ENCODE data around the gene EDC4.

Gene EDC4

DNA sequence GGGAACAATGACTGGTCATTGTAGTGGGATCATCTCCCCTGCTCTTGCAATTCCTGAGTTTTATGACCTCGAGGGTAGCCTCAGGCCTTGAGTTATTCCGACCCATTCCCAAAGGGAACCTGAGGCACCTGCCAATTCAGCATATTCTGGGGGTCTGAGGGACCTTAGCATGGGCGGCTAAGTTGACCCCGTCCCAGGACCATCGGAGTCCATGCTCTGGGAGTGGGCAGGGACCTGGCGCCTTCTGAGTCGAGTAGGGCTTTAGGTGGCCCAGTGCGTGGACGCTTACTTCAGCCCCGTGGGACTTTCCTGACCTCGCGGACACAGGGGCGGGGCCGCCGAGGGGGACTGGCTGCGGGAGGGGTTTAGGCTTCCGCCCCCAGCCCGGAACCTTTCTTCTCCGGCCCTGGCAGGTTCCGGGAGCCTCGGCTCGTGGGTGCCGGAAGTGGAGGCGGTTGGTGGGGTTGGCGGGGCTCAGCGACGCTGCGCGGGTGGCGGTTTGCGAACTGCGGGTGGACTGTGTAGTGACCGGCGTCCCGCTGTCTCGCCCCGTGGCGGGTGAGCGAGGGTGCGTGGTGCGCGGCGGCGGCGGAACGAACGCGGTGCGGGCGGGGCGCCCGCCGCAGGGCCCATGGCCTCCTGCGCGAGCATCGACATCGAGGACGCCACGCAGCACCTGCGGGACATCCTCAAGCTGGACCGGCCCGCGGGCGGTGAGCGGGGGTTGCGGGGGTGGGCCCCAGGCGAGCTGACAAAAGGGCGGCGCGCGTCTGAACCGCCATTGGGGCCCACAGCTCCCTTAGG lies at the start of gene EDC4:
Gene EDC4 (plus strand): TSS at position 422 of the 804 bp plus-strand sequence. CDS start 210 bp downstream, at position 632.
- no peak for TF ChIP-seq CTCF (IDR thresholded peaks at IDR 0.05; ENCODE audit: borderline replicate concordance, insufficient read depth, low read depth, low read length)
- H3K4me3 ChIP-seq (ENCODE audit: low read depth, low read length), result peak within 1 kb of the TSS; percentile 87

GRCh38 chr16:67825119-67825518 lies 47.7 kb upstream of the EDC4 start:
- no peak overlapping the region for H3K4me3 ChIP-seq (ENCODE audit: low read depth, low read length)
- no peak for TF ChIP-seq CTCF (IDR thresholded peaks at IDR 0.05; ENCODE audit: borderline replicate concordance, insufficient read depth, low read depth, low read length)

- H3K4me3 ChIP-seq (ENCODE audit: low read depth, low read length), result no peak overlapping the region
- no peak for TF ChIP-seq CTCF (IDR thresholded peaks at IDR 0.05; ENCODE audit: borderline replicate concordance, insufficient read depth, low read depth, low read length)
Measured at GRCh38 chr16:67825906-67826305, 46.9 kb upstream of the EDC4 start.

DNA sequence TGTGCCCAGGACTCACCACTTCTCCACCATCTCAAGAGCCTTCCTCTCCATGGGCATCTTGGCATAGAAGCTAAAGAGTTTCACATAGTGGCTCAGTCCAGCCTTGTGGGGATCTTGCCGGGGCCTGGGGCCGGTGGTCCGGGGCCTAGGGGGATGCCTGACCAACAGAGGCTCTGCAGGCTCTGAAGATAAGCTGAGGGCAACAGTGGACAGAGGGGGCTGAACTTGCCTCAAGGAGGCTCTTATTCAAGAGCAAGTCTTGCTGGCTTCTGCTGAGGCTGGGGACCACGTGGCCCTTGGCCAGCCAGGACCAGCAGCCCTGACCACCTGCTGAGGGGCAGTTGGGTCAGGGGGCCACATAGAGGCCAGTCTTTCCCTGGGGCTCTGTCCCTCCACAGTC lies 44.2 kb upstream of the EDC4 start:
- no peak overlapping the region for H3K4me3 ChIP-seq (ENCODE audit: low read depth, low read length)
- TF ChIP-seq CTCF (IDR thresholded peaks at IDR 0.05; ENCODE audit: borderline replicate concordance, insufficient read depth, low read depth, low read length), result no peak

DNA sequence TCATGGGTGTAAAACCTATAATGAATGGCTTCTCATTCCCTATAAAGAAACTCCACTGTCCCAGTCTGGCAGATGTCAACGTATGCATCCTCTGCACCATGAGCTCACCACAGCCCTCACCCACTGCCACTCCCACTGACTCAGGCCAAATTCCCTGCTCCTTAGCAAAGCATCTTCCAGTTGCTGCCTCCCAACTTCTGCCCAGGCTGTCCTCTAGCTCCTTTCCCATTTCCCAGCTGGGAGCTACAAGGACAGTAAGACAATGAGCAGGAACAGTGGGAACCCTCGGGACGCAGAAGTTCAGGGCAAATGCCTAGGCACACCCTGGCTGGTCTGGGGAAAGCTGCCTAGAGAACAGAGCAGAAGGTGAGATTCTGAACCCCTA lies 39.8 kb upstream of the EDC4 start:
- no peak for TF ChIP-seq CTCF (IDR thresholded peaks at IDR 0.05; ENCODE audit: borderline replicate concordance, insufficient read depth, low read depth, low read length)
- peak overlapping the region; percentile 63 for H3K4me3 ChIP-seq (ENCODE audit: low read depth, low read length)

DNA sequence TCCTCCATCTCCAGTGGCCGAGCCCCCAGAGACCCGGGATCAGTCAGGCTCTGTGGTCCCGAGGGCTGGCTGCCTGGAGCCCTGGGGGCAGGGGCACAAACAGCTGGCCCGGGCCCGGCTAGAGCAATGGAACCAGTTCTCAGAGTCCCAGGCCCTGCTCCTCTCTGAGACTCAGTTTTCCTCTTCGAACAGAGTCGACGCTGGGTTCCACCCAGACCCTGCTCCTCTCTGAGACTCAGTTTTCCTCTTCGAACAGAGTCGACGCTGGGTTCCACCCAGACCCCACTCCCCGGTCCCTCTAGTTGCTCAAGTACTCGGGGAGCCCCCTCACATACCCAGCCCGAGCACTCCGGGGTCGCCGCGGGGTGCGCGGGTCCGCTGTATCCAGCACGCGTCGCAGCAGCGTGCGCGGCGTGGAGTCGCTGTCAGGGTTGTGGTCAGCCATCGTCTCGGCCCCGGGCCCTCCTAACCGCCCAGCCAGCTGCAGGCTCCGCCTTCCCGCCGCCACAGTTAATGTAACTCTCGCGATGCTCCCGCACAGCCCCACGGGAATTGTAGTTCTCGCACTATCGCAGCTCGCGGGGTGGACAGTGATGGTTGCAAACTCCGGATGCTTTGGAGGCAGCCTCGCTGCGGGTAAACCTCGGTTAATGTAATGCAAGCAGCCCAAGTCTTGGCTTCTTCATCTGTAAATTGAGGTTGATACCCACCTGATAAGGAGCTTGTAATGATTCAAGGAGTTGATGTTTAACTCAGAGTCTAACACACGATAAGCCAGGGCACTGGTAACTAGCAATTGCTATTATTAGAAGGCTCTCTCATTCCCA lies 39.2 kb upstream of the EDC4 start:
- TF ChIP-seq CTCF (IDR thresholded peaks at IDR 0.05; ENCODE audit: borderline replicate concordance, insufficient read depth, low read depth, low read length), result no peak
- peak overlapping the region; percentile 63 for H3K4me3 ChIP-seq (ENCODE audit: low read depth, low read length)

Data from GM12875 (cell line).